ENCODE measurements around the gene GAREM1.

The GAREM1 gene

GRCh38 chr18:32286749-32287148 lies 183.9 kb downstream of the GAREM1 start:
- in situ Hi-C loops (cut with HindIII; ENCODE audit: low pct_ligation_motif_present, low pct_unique_long_range_greater_than_20kb, low sequenced_read_pairs) = no loop called here
- DNase-seq = no peak

- DNase-seq = no peak
- in situ Hi-C loops (cut with HindIII; ENCODE audit: low pct_ligation_motif_present, low pct_unique_long_range_greater_than_20kb, low sequenced_read_pairs) = no loop called here
Observed at GRCh38 chr18:32284284-32284683, 186.4 kb downstream of the GAREM1 start.

GRCh38 chr18:32280911-32281310 lies 189.8 kb downstream of the GAREM1 start:
- no peak for DNase-seq

GRCh38 chr18:32280188-32280783 lies 190.4 kb downstream of the GAREM1 start:
- in situ Hi-C loops (cut with HindIII; ENCODE audit: low pct_ligation_motif_present, low pct_unique_long_range_greater_than_20kb, low sequenced_read_pairs) = no loop called here
- no peak for DNase-seq

More at GRCh38 chr18:32280911-32281310, 189.8 kb downstream of the GAREM1 start:
- in situ Hi-C loops (cut with HindIII; ENCODE audit: low pct_ligation_motif_present, low pct_unique_long_range_greater_than_20kb, low sequenced_read_pairs) = no loop called here

- in situ Hi-C loops (cut with HindIII; ENCODE audit: low pct_ligation_motif_present, low pct_unique_long_range_greater_than_20kb, low sequenced_read_pairs) = no loop called here
- no peak for DNase-seq
Observed at GRCh38 chr18:32278177-32278799, 192.4 kb downstream of the GAREM1 start.

- in situ Hi-C loops (cut with HindIII; ENCODE audit: low pct_ligation_motif_present, low pct_unique_long_range_greater_than_20kb, low sequenced_read_pairs) = no loop called here
- DNase-seq = no peak
Observed at GRCh38 chr18:32277549-32277948, 193.1 kb downstream of the GAREM1 start.

- DNase-seq = no peak
Observed at GRCh38 chr18:32276906-32277305, 193.8 kb downstream of the GAREM1 start.

GRCh38 chr18:32276256-32276655 lies 194.4 kb downstream of the GAREM1 start:
- no peak for DNase-seq
- in situ Hi-C loops (cut with HindIII; ENCODE audit: low pct_ligation_motif_present, low pct_unique_long_range_greater_than_20kb, low sequenced_read_pairs) = no loop called here

More at GRCh38 chr18:32276906-32277305, 193.8 kb downstream of the GAREM1 start:
- in situ Hi-C loops (cut with HindIII; ENCODE audit: low pct_ligation_motif_present, low pct_unique_long_range_greater_than_20kb, low sequenced_read_pairs) = no loop called here

GRCh38 chr18:32275221-32275620 lies 195.5 kb downstream of the GAREM1 start:
- DNase-seq = no peak
- in situ Hi-C loops (cut with HindIII; ENCODE audit: low pct_ligation_motif_present, low pct_unique_long_range_greater_than_20kb, low sequenced_read_pairs) = no loop called here

- in situ Hi-C loops (cut with HindIII; ENCODE audit: low pct_ligation_motif_present, low pct_unique_long_range_greater_than_20kb, low sequenced_read_pairs) = no loop called here
Observed at GRCh38 chr18:32274307-32274706, 196.4 kb downstream of the GAREM1 start.

GRCh38 chr18:32271672-32272208 lies 198.9 kb downstream of the GAREM1 start:
- DNase-seq = peak; percentile 30

More at GRCh38 chr18:32274307-32274706, 196.4 kb downstream of the GAREM1 start:
- DNase-seq = no peak

GRCh38 chr18:32270341-32270740 lies 200.3 kb downstream of the GAREM1 start:
- in situ Hi-C loops (cut with HindIII; ENCODE audit: low pct_ligation_motif_present, low pct_unique_long_range_greater_than_20kb, low sequenced_read_pairs) = no loop called here
- DNase-seq = no peak

More at GRCh38 chr18:32271672-32272208, 198.9 kb downstream of the GAREM1 start:
- in situ Hi-C loops (cut with HindIII; ENCODE audit: low pct_ligation_motif_present, low pct_unique_long_range_greater_than_20kb, low sequenced_read_pairs) = no loop called here

- in situ Hi-C loops (cut with HindIII; ENCODE audit: low pct_ligation_motif_present, low pct_unique_long_range_greater_than_20kb, low sequenced_read_pairs) = no loop called here
- no peak for DNase-seq
Observed at GRCh38 chr18:32267463-32267862, 203.2 kb downstream of the GAREM1 start.

- in situ Hi-C loops (cut with HindIII; ENCODE audit: low pct_ligation_motif_present, low pct_unique_long_range_greater_than_20kb, low sequenced_read_pairs) = no loop called here
- no peak for DNase-seq
Observed at GRCh38 chr18:32264401-32264800, 206.3 kb downstream of the GAREM1 start.

GRCh38 chr18:32262092-32262491 lies 208.6 kb downstream of the GAREM1 start:
- no peak for DNase-seq
- in situ Hi-C loops (cut with HindIII; ENCODE audit: low pct_ligation_motif_present, low pct_unique_long_range_greater_than_20kb, low sequenced_read_pairs) = no loop called here

GRCh38 chr18:32261003-32261402 lies 209.7 kb downstream of the GAREM1 start:
- in situ Hi-C loops (cut with HindIII; ENCODE audit: low pct_ligation_motif_present, low pct_unique_long_range_greater_than_20kb, low sequenced_read_pairs) = no loop called here
- no peak for DNase-seq

- no peak for DNase-seq
- in situ Hi-C loops (cut with HindIII; ENCODE audit: low pct_ligation_motif_present, low pct_unique_long_range_greater_than_20kb, low sequenced_read_pairs) = no loop called here
Observed at GRCh38 chr18:32259553-32259952, 211.1 kb downstream of the GAREM1 start.

- in situ Hi-C loops (cut with HindIII; ENCODE audit: low pct_ligation_motif_present, low pct_unique_long_range_greater_than_20kb, low sequenced_read_pairs) = no loop called here
- no peak for DNase-seq
Observed at GRCh38 chr18:32258558-32259204, 212.0 kb downstream of the GAREM1 start.

GRCh38 chr18:32258148-32258547 lies 212.5 kb downstream of the GAREM1 start:
- in situ Hi-C loops (cut with HindIII; ENCODE audit: low pct_ligation_motif_present, low pct_unique_long_range_greater_than_20kb, low sequenced_read_pairs) = no loop called here
- no peak for DNase-seq
